GM23248 (cell line): ENCODE data around the gene RAD51B. TPM values are rescaled to one million over a fixed set of nuclear protein-coding genes. Genes with fewer than 3 reads are reported as not detected.

Source experiments
- DNase-seq: peaks from one replicate; pipeline ENCODE4 v3.0.0-alpha.2; 2015
- H2AFZ ChIP-seq: fragments of 200-600 bp; sonication (generic); 2 replicates; pipeline ENCODE4 v1.6.1; 2016; ENCODE audit warnings: antibody characterized with exemption
- H3F3A ChIP-seq: fragments of 200-600 bp; sonication (generic); 2 replicates; pipeline ENCODE4 v1.6.1; 2016; ENCODE audit warnings: mild to moderate bottlenecking, antibody characterized with exemption, mixed run types; ENCODE audit not compliant: insufficient read depth
- H3K27ac ChIP-seq: fragments of 200-600 bp; sonication (generic); 2 replicates; pipeline ENCODE4 v1.5.1; 2016; ENCODE audit warnings: mild to moderate bottlenecking
- H3K27me3 ChIP-seq: fragments of 200-600 bp; sonication (generic); replicated peaks from 2 replicates; pipeline ENCODE4 v1.6.1; 2016; ENCODE audit warnings: mild to moderate bottlenecking; ENCODE audit not compliant: insufficient read depth
- H3K36me3 ChIP-seq: fragments of 200-600 bp; sonication (generic); 2 replicates; pipeline ENCODE4 v1.6.1; 2016; ENCODE audit warnings: low read depth, mild to moderate bottlenecking
- H3K4me1 ChIP-seq: fragments of 200-600 bp; sonication (generic); 2 replicates; pipeline ENCODE4 v1.6.1; 2016; ENCODE audit warnings: mild to moderate bottlenecking; ENCODE audit not compliant: insufficient read depth
- H3K4me2 ChIP-seq: fragments of 200-600 bp; sonication (generic); one replicate; pipeline ENCODE4 v1.6.1; 2016; ENCODE audit warnings: mild to moderate bottlenecking; ENCODE audit not compliant: unreplicated experiment
- H3K4me3 ChIP-seq: fragments of 200-600 bp; sonication (generic); 2 replicates; pipeline ENCODE4 v1.5.1; 2016; ENCODE audit warnings: mild to moderate bottlenecking
- H3K79me2 ChIP-seq: fragments of 200-600 bp; sonication (generic); 2 replicates; pipeline ENCODE4 v1.6.1; 2016; ENCODE audit warnings: mild to moderate bottlenecking; ENCODE audit not compliant: insufficient read depth
- H3K9ac ChIP-seq: fragments of 200-600 bp; sonication (generic); 2 replicates; pipeline ENCODE4 v1.6.1; 2016; ENCODE audit warnings: mild to moderate bottlenecking
- H3K9me2 ChIP-seq: fragments of 200-600 bp; sonication (generic); 2 replicates; pipeline ENCODE4 v1.6.1; 2016; ENCODE audit warnings: mixed run types, mild to moderate bottlenecking, moderate library complexity; ENCODE audit not compliant: insufficient read depth
- H3K9me3 ChIP-seq: fragments of 200-600 bp; sonication (generic); one replicate; pipeline ENCODE4 v1.6.1; 2017; ENCODE audit warnings: low read depth
- H4K20me1 ChIP-seq: fragments of 200-600 bp; sonication (generic); 2 replicates; pipeline ENCODE4 v1.6.0; 2016; ENCODE audit not compliant: insufficient read depth
- EZH2 ChIP-seq: fragments of 200-600 bp; sonication (generic); IDR thresholded peaks from 2 replicates; pipeline ENCODE4 v1.6.1; 2018; ENCODE audit warnings: antibody characterized with exemption, mild to moderate bottlenecking; ENCODE audit not compliant: insufficient read depth, poor library complexity, severe bottlenecking
- EZH2phosphoT487 ChIP-seq: fragments of 200-600 bp; sonication (generic); IDR thresholded peaks from 2 replicates; pipeline ENCODE4 v1.6.1; 2018; ENCODE audit warnings: antibody characterized with exemption, moderate library complexity, mild to moderate bottlenecking, low read depth; ENCODE audit not compliant: insufficient read depth
- WGBS, 2 experiments: methylation state at CpG; one replicate each; pipeline ENCODE4 v1.1.6; 2015 to 2017; ENCODE audit warnings: low lambda C conversion rate in 2 of 2, low coverage in 1 of 2; ENCODE audit errors: missing lambda C conversion rate in 2 of 2; 5-methylcytosine and 5-hydroxymethylcytosine counted together
- in situ Hi-C: fragments of 300-500 bp; cut with MboI; formaldehyde crosslinking; loops from 2 replicates; pipeline ENCODE4 v1.15.0; 2020
- polyA plus RNA-seq: library from polyadenylated mRNA; unstranded; fragments of >200 nt; fragmentation: Nextera tagmentation; extraction: Ambion mirVana; gene quantifications from 2 replicates; pipeline ENCODE4 v1.2.1, GENCODE V29; 2016
- total RNA-seq: library from RNA; depleted of rRNA; stranded (reverse); fragments of >200 nt; shearing (Covaris generic); gene quantifications from 2 replicates; pipeline ENCODE4 v1.2.3, GENCODE V29; 2014

Gene RAD51B
- total and polyA plus RNA-seq, 2 experiments from 2014 or later, result 4.0 to 8.8 TPM

- Histone ChIP-seq H3K4me2 (peak overlapping the region; percentile 49), H2AFZ (no peak overlapping the region)
- in situ Hi-C loops, result no loop called here
Observed at GRCh38 chr14:68544081-68544892, 724.7 kb downstream of the RAD51B start.

GRCh38 chr14:68546839-68547238 lies 727.3 kb downstream of the RAD51B start:
- Histone ChIP-seq H3K9me2 (no peaks in the 10 kb centered on the region), H3K27me3 (no peaks in the 10 kb centered on the region), H3K4me3 (peak overlapping the region; percentile 49), H3K4me1 (peaks cover 78% of the 10 kb centered on the region), H3K79me2 (0 out of 2 replicates have a peak, but pooled peaks cover 6% of the 10 kb centered on the region), H4K20me1 (no peaks in the 10 kb centered on the region), H3K9ac (peak overlapping the region; percentile 89), H3K9me3 (no peaks in the 10 kb centered on the region), H3F3A (peaks cover 64% of the 10 kb centered on the region), H3K4me2 (peak overlapping the region; percentile 67), H2AFZ (no peak overlapping the region), H3K27ac (peak overlapping the region; percentile 99), H3K36me3 (no peaks in the 10 kb centered on the region)
- TF ChIP-seq EZH2 (no peak), EZH2phosphoT487 (no peak)
- peak; percentile 94 for DNase-seq
- WGBS, 2 experiments, result 4 to 15% methylated on average over 5 of the region's 5 CpGs
- in situ Hi-C loops, result no loop called here

More at GRCh38 chr14:68544081-68544892, 724.7 kb downstream of the RAD51B start:
- no peaks in the 10 kb centered on the region for H3K27me3 ChIP-seq
- peak overlapping the region; percentile 99 for H3K27ac ChIP-seq
- H3K9me3 ChIP-seq, result no peaks in the 10 kb centered on the region
- 0 out of 2 replicates have a peak, but pooled peaks cover 6% of the 10 kb centered on the region for H3K79me2 ChIP-seq
- H3K4me1 ChIP-seq, result peaks cover 65% of the 10 kb centered on the region
- peak overlapping the region; percentile 62 for H3K9ac ChIP-seq
- TF ChIP-seq EZH2phosphoT487 (no peak), EZH2 (no peak)
- H4K20me1 ChIP-seq, result no peaks in the 10 kb centered on the region
- H3K4me3 ChIP-seq, result peak overlapping the region; percentile 38
- H3F3A ChIP-seq, result peaks cover 58% of the 10 kb centered on the region
- no peaks in the 10 kb centered on the region for H3K9me2 ChIP-seq
- 0 to 3% methylated on average over 5 of the region's 5 CpGs for WGBS, 2 experiments
- peak; percentile 99 for DNase-seq
- no peaks in the 10 kb centered on the region for H3K36me3 ChIP-seq

- Histone ChIP-seq H3K4me2 (peak overlapping the region; percentile 67), H3K79me2 (0 out of 2 replicates have a peak, but pooled peaks cover 6% of the 10 kb centered on the region), H3K9me3 (no peaks in the 10 kb centered on the region), H3K9me2 (no peaks in the 10 kb centered on the region), H2AFZ (no peak overlapping the region), H3K4me1 (peaks cover 78% of the 10 kb centered on the region), H3K9ac (peak overlapping the region; percentile 89), H3F3A (peaks cover 61% of the 10 kb centered on the region), H3K27ac (peak overlapping the region; percentile 99), H3K27me3 (no peaks in the 10 kb centered on the region), H4K20me1 (no peaks in the 10 kb centered on the region), H3K4me3 (peak overlapping the region; percentile 49), H3K36me3 (no peaks in the 10 kb centered on the region)
- TF ChIP-seq EZH2phosphoT487, result no peak
- no peak for TF ChIP-seq EZH2
- 1% methylated on average over 12 of the region's 12 CpGs for WGBS, 2 experiments
- in situ Hi-C loops, result no loop called here
- DNase-seq, result peak; percentile 96
Observed at GRCh38 chr14:68547305-68548193, 728.0 kb downstream of the RAD51B start.
